ENCODE measurements around the gene OCA2. TPM values are rescaled to one million over a fixed set of nuclear protein-coding genes. Genes with fewer than 3 reads are reported as not detected.

Gene OCA2
- total and polyA plus RNA-seq, 4 donors = 0.49 to 23.0 (median 2.3) TPM

- Histone ChIP-seq H3K36me3 (ENCODE audit: control insufficient read depth in 4 of 4, insufficient read depth in 4 of 4, low read length in 4 of 4) (peaks cover 0 to 11% (median 0%) of the 10 kb centered on the region in 4 donors), H3K27ac (ENCODE audit: low read depth in 1 of 2, low read length in 1 of 2) (no peak overlapping the region), H3K27me3 (ENCODE audit: control insufficient read depth in 3 of 3, insufficient read depth in 3 of 3, low read length in 2 of 3) (no peaks in the 10 kb centered on the region), H3K4me3 (no peak overlapping the region), H3K9me3 (ENCODE audit: control insufficient read depth in 4 of 4, insufficient read depth in 3 of 4, low read length in 3 of 4) (peaks cover 0 to 16% (median 0%) of the 10 kb centered on the region in 4 donors), H3K9ac (ENCODE audit: insufficient read depth in 1 of 2, low read length in 2 of 2) (no peak overlapping the region), H3K4me1 (ENCODE audit: control insufficient read depth in 5 of 5, insufficient read depth in 5 of 5, low read length in 5 of 5) (no peaks in the 10 kb centered on the region)
- DNase-seq = no peak
- 97 to 98% methylated on average over 4 of the region's 4 CpGs for WGBS, 2 donors
- TF ChIP-seq, protein P1, sequence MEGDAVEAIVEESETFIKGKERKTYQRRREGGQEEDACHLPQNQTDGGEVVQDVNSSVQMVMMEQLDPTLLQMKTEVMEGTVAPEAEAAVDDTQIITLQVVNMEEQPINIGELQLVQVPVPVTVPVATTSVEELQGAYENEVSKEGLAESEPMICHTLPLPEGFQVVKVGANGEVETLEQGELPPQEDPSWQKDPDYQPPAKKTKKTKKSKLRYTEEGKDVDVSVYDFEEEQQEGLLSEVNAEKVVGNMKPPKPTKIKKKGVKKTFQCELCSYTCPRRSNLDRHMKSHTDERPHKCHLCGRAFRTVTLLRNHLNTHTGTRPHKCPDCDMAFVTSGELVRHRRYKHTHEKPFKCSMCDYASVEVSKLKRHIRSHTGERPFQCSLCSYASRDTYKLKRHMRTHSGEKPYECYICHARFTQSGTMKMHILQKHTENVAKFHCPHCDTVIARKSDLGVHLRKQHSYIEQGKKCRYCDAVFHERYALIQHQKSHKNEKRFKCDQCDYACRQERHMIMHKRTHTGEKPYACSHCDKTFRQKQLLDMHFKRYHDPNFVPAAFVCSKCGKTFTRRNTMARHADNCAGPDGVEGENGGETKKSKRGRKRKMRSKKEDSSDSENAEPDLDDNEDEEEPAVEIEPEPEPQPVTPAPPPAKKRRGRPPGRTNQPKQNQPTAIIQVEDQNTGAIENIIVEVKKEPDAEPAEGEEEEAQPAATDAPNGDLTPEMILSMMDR (IDR thresholded peaks at IDR 0.05; ENCODE audit: control extremely low read depth, extremely low read depth) = no peak
- no peak for ATAC-seq (ENCODE audit: insufficient read depth, low FRiP score)
These were observed 244.0 kb downstream of the OCA2 start for GRCh38 chr15:27855137-27855536.

GRCh38 chr15:27854601-27855000, 244.5 kb downstream of the OCA2 start:
- no peak overlapping the region for H3K4me3 ChIP-seq
- peaks cover 0 to 17% (median 0%) of the 10 kb centered on the region in 4 donors for H3K9me3 ChIP-seq (ENCODE audit: control insufficient read depth in 4 of 4, insufficient read depth in 3 of 4, low read length in 3 of 4)
- no peaks in the 10 kb centered on the region for H3K27me3 ChIP-seq (ENCODE audit: control insufficient read depth in 3 of 3, insufficient read depth in 3 of 3, low read length in 2 of 3)
- H3K36me3 ChIP-seq (ENCODE audit: control insufficient read depth in 4 of 4, insufficient read depth in 4 of 4, low read length in 4 of 4) = peaks cover 0 to 11% (median 0%) of the 10 kb centered on the region in 4 donors
- TF ChIP-seq, protein P1 (IDR thresholded peaks at IDR 0.05; ENCODE audit: control extremely low read depth, extremely low read depth) = no peak
- DNase-seq (no peak), ATAC-seq (ENCODE audit: insufficient read depth, low FRiP score) (no peak)
- H3K27ac ChIP-seq (ENCODE audit: low read depth in 1 of 2, low read length in 1 of 2) = no peak overlapping the region
- H3K9ac ChIP-seq (ENCODE audit: insufficient read depth in 1 of 2, low read length in 2 of 2) = no peak overlapping the region
- 90 to 93% methylated on average over 10 of the region's 10 CpGs for WGBS, 2 donors
- H3K4me1 ChIP-seq (ENCODE audit: control insufficient read depth in 5 of 5, insufficient read depth in 5 of 5, low read length in 5 of 5) = no peaks in the 10 kb centered on the region

DNA sequence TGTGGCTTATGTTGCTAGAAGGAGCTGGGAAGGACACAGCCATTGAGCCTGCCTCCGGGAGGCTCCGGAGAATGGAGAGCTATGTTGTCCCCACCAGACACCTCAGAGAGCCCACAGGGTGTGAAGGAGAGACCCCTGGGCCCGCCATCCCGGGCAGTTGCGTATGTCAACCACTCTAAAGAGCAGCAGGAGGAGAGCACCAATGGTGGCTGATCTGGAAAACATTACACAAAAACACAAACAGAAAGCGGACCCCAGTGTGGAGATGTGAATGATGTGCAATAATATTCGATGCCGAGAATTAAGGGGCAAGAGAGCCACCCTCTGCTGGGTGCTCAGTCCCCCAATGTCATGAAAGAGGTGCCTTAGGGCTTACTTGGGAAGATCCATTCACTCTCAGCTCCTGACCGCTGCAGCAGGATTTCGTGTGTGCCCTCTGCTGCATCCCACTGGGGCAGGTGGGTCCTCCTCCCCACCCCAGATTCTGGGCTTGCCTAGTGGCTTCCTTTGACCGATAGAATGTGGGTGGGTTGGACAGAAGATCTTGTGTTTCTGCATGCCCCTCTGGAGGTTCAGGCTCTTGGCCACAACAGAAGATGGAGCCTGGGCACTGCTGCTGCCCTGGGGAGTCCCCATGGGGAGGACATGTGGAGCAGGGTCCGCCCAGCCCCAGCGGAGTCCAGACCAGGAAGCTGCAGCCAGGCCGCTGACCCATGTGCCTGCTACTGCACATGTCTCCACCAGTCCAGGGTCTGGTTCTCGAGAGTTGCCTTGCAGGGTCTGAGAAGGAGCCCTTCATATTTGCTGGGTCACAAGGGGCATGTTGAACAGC, 245.3 kb downstream of the OCA2 start:
- ATAC-seq (ENCODE audit: insufficient read depth, low FRiP score) = no peak
- H3K9ac ChIP-seq (ENCODE audit: insufficient read depth in 1 of 2, low read length in 2 of 2) = no peak overlapping the region
- peaks cover 0 to 11% (median 1%) of the 10 kb centered on the region in 4 donors for H3K36me3 ChIP-seq (ENCODE audit: control insufficient read depth in 4 of 4, insufficient read depth in 4 of 4, low read length in 4 of 4)
- peaks cover 0 to 20% (median 0%) of the 10 kb centered on the region in 4 donors for H3K9me3 ChIP-seq (ENCODE audit: control insufficient read depth in 4 of 4, insufficient read depth in 3 of 4, low read length in 3 of 4)
- no peaks in the 10 kb centered on the region for H3K27me3 ChIP-seq (ENCODE audit: control insufficient read depth in 3 of 3, insufficient read depth in 3 of 3, low read length in 2 of 3)
- H3K4me3 ChIP-seq = no peak overlapping the region
- DNase-seq = no peak
- TF ChIP-seq, protein P1 (IDR thresholded peaks at IDR 0.05; ENCODE audit: control extremely low read depth, extremely low read depth) = no peak
- no peaks in the 10 kb centered on the region for H3K4me1 ChIP-seq (ENCODE audit: control insufficient read depth in 5 of 5, insufficient read depth in 5 of 5, low read length in 5 of 5)
- 92 to 93% methylated on average over 15 of the region's 15 CpGs for WGBS, 2 donors
- H3K27ac ChIP-seq (ENCODE audit: low read depth in 1 of 2, low read length in 1 of 2) = no peak overlapping the region

All from lung (tissue), 12 donors.